GM23248 (cell line): Measurements from ENCODE around the gene IPO9.

Experiments used
- EZH2 ChIP-seq: fragments of 200-600 bp; sonication (generic); IDR thresholded peaks from 2 replicates; pipeline ENCODE4 v1.6.1; 2018; ENCODE audit warnings: antibody characterized with exemption, mild to moderate bottlenecking; ENCODE audit not compliant: insufficient read depth, poor library complexity, severe bottlenecking
- EZH2phosphoT487 ChIP-seq: fragments of 200-600 bp; sonication (generic); IDR thresholded peaks from 2 replicates; pipeline ENCODE4 v1.6.1; 2018; ENCODE audit warnings: antibody characterized with exemption, moderate library complexity, mild to moderate bottlenecking, low read depth; ENCODE audit not compliant: insufficient read depth

GRCh38 chr1:201881617-201882016 is 52.7 kb downstream of the IPO9 start:
- TF ChIP-seq EZH2phosphoT487: no peak
- TF ChIP-seq EZH2: no peak
